GM12864 (cell line): ENCODE results near the gene ARHGEF11.

Experiments used
- DNase-seq: peaks from one replicate; pipeline ENCODE4 v3.0.0-alpha.2; 2011; ENCODE audit warnings: low read depth
- H3K4me3 ChIP-seq: 2 replicates; pipeline ENCODE4 v1.5.1; 2011; ENCODE audit warnings: mild to moderate bottlenecking, low read depth, low read length, control low read depth
- CTCF ChIP-seq: IDR thresholded peaks from 2 replicates; pipeline ENCODE4 v1.5.1; 2011; ENCODE audit warnings: low read depth, mild to moderate bottlenecking, moderate library complexity, low read length, control low read depth, inconsistent platforms; ENCODE audit errors: missing control alignments

ARHGEF11 gene

GRCh38 chr1:157050836-157051235 lies 5.3 kb upstream of the ARHGEF11 start:
- no peak for TF ChIP-seq CTCF
- no peak for DNase-seq
- no peak overlapping the region for H3K4me3 ChIP-seq

GRCh38 chr1:157047062-157047410 lies 1.5 kb upstream of the ARHGEF11 start:
- no peak overlapping the region for H3K4me3 ChIP-seq
- TF ChIP-seq CTCF: no peak
- no peak for DNase-seq

- DNase-seq: no peak
- H3K4me3 ChIP-seq: no peak overlapping the region; the same call in 1 of the 2 replicates
- TF ChIP-seq CTCF: no peak
These were observed 1.2 kb downstream of the ARHGEF11 start for GRCh38 chr1:157044326-157044725.

- no peak for TF ChIP-seq CTCF
- H3K4me3 ChIP-seq: no peak overlapping the region
- DNase-seq: no peak
These were observed 1.9 kb downstream of the ARHGEF11 start for GRCh38 chr1:157043685-157044084.

GRCh38 chr1:157042846-157043245 lies 2.7 kb downstream of the ARHGEF11 start:
- no peak for DNase-seq
- no peak overlapping the region for H3K4me3 ChIP-seq

GRCh38 chr1:157040802-157041201 lies 4.7 kb downstream of the ARHGEF11 start:
- H3K4me3 ChIP-seq: no peak overlapping the region
- no peak for DNase-seq
- no peak for TF ChIP-seq CTCF

More at GRCh38 chr1:157042846-157043245, 2.7 kb downstream of the ARHGEF11 start:
- no peak for TF ChIP-seq CTCF

- no peak for DNase-seq
- no peak for TF ChIP-seq CTCF
- no peak overlapping the region for H3K4me3 ChIP-seq
These were observed 10.4 kb downstream of the ARHGEF11 start for GRCh38 chr1:157035121-157035520.
